NCI-H128 (cell line): ENCODE measurements around the gene RABL6.
"Not testable (repeated sequence)": the region's sequence is repeated elsewhere in the genome, so short reads cannot be mapped to it uniquely, and the experiment has no call there.

Experiments
- DNase-seq: peaks from one replicate; lab custom pipeline; 2025; ENCODE audit not compliant: unreplicated experiment; lab: John Stamatoyannopoulos, UW

Gene RABL6

DNA sequence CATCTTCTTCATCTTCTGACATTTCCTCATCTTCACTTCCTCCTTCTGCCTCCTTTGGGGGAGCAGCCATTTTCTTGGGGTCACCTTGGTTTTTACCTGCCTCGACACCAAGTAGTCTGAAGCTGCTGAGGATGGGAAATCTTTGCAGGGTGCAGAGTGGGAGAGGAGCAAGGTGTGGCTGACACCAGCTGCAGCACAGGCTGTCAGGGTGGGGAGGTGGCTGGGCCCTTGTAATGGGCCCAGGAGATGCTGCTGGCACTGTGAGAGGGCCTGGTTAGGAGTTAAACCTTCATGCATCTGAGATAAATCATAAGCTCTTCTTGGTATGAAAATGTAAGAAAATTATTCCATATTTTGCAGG lies 7.7 kb downstream of the RABL6 start:
- DNase-seq: no peak

DNA sequence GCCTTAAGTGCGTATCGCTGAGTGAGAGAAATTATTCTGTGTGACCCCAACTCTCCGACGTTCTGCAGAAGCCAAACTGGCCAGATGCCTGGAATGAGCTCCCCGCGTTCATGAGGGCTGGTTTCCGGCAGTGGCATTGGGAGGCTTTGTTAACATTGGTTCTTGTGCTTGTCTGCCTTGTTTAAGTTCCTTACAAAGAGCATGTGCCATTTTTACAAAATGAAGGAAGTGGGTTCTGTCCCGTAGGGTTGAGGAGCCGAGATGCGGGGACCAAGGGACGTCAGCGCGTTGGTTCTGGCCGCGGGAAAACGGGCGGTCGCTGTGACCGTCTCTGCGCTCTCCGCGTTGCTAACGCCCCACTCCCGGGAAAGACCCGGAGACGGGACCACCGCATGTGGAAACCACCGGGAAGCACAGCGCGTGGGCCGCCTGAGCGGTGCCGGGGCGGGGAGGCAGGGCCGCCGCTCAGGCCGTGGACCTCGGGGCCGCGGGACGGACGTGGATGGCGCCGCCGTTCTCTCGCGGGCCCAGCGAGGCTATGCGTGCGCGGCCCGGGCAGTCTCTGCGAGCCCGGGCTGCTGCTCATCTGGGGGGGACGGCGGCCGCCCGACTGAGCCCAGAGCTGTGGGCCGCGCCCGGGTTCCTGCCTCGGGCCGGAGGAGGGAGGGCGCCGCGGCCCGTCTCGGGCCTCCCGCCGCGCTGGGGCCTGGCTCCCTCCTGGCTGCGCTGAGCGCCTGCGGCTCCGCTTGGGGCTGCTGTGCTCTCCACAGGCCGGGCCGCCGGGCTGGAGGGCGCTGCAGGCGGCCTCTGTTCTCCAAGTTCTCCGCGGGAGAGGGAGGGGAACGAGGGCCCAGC lies 13.4 kb downstream of the RABL6 start:
- no peak for DNase-seq

DNA sequence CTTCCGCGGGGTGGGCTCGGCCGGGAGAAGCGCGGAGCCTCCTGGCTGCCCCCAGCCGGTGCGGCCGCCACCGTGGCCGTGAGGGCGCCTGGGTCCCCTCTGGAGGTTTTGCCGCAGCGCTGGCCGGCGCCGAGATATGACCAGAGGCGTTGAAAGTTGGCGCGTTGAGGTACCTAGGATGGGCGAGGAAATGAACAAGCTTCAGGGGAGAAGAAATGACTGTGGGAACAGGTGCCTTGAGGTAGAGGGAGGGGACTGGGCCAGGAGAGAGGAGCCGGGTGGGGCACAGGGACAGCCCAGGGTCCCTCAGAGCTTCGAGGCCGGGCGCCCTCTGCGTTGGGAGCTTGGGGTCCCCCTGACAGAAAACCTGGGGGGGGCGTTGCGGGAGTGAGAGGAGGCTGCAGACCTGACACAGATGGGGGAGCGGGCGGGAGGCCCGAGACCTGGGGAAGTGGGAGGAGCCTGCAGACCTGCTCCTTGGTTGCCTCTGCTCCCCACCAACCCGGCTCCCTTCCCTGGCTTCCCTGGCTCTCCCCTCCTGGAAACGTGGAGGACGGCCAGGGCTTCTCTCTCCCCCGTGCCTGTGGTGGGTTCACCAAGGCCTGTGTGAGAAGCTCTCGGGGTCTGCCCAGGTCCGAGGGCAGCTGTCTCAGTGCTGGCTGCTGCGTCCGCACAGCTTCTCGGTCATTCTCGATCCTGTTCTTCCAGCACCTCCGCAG lies 14.2 kb downstream of the RABL6 start:
- no peak for DNase-seq

DNA sequence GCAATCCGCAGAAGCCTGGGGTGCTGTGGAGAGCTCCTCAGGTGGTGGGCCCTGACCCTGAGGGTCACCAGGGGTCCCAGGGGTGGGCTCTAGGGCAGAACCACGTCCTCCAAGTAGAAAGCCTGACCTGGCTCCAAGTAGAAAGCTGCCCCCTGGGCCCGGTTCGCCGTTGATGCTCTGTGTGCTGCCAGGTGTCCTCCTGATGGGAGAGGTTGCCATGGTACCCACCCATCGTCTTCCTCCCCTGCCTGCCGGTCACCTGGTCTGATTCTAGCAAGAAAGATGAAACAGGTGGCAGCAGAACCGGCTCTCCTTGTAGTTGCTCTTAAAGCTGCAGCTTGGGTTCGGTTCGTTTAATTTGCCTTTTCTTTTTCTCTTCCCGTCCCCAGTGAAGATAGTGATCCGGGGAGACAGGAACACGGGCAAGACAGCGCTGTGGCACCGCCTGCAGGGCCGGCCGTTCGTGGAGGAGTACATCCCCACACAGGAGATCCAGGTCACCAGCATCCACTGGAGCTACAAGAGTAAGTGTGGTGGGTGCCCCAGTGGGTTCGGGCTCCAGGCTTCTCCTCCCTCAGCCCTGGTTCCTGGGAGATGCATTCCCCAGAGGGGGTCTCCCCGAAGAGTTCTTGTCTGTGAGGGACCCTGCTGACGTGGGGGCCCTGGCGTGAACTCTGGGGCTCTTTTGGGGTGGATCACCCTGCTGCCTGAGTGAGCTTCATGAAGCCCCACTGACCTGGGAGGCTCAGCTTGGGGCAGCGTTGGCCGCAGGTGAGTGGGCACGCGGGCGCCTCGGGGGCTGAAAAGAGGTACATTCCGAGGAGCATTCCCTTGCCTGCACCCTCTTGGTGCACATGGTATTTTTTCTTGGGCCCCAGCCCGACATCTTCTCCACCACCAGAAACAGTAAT lies 15.6 kb downstream of the RABL6 start:
- peak; percentile 33 for DNase-seq

DNA sequence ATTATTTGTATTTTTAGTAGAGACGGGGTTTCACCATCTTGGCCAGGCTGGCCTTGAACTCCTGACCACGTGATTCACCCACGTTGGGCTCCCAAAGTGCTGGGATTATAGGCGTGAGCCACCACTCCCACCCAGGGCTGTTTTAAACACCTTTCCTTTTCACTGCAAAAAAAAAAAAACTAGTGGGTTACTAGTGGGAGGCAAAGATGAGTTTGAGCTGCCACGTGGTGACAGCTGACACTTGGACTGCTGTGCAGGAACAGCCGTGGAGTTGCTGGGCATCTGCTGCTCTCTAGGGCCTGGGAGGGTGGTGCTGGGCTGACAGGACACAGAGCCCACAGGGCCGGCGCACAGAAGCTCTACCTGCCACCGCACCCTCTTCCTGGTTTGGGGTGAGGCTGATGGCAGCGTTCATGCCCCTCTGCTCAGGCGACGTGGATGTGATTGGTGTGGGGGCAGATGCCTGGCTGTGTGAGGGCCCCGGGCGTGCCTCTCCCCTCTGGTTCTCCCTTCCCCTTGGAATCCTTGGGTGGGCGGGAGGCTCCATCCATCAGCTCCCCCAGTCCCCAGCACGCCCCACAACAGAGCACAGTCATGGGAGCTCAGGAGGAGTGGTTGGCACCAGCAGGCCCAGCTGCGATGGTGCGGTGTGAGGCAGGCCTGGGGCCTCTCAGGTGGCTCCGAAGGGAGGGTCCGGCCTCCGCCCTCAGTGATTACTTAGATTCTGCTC lies 16.9 kb downstream of the RABL6 start:
- DNase-seq: no peak

DNA sequence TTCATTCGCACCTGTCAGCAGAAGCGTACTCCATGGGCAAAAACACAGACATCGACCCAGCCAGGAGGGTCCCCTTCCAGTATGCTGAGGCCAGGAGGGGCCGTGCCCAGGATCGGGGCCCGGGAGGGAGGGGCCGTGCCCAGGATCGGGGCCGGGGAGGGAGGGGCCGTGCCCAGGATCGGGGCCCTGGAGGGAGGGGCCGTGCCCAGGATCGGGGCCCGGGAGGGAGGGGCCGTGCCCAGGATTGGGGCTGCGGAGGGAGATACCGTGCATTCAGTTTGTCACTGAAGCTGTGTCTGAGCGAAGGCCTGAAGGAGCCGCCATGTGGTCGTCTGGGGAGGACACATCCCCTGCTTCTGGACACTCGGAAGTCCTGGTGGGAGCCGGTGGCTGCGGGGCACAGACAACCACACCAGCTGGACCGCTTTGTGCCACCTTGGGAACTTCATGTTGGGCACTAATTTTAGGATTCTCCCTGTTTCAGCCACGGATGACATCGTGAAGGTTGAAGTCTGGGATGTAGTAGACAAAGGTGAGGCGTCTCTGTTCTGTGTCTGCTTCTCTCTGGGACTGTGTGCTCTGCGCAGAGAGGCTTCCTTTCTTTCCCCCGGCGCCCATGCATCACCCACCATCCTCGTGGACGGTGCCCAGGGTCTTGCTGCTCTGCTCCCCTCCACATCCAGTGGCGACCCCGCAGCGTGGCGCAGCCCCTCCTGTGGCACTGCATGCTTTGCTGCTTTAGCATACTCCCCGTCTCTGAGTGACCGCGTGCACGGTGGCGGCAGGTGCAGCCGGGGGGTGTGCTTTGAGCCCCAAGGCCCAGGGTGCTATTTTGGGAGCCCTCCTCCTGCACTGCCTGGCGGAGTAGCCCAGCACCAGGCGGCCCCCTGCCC lies 17.8 kb downstream of the RABL6 start:
- no peak for DNase-seq

DNA sequence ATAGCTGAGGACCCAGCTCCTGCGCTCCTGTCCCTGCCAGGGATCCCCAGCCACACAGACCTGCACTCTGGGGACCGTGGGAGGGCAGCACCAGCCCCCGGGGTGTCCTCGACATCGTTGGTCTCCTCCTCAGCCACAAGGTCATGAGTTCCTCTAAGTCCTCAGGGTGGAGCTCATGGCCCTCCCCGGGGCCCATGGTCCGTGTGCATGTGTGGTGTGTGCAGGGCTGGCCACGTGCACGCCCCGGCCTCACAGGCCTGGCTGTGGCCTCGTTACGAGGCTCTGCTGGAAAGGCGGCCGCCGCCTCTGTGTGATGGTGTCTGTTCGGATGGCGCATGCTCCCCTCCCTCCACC lies 18.4 kb downstream of the RABL6 start:
- no peak for DNase-seq

DNA sequence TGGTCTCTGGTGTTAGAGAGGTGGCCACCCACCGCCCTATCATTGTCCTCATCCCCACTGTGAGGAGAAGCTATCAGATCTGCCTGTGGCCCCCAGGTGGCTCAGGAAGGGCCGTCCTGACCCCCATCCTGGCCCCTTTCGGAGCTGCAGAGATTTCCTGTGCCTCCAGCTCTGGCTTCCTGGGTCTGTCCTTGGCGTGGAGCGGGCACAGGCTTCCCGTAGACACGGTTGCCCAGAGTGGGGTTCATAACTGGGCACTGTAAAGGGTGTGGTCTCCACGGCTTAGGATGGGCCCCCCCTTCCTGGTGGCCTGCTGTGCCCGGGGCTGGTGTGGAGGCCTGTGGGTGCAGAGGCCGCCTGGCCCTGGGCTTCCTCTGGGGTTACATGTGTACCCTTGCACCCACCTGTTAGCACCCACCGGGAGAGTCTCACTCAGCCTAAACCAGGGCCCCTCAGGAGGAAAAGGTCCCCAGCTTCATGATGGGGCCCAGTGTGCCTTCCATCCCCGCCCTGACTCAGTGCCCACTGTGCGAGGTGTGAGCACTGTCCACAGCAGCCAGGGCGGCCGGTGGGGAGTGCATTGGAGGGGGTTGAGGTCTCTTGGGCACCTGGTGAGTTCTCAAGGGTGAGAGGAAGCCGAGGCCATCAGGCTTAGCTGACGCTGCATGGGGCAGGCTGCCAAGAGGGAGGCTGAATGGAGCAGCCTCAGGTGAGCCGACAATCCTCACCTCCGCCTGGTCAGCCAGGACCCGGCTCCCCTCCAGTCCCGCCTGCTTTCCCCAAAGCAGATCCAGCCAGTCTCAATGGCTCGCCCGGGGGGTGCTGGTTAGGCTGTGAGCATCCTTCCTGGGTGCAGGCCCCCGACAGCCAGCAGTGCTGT lies 19.2 kb downstream of the RABL6 start:
- no peak for DNase-seq

DNA sequence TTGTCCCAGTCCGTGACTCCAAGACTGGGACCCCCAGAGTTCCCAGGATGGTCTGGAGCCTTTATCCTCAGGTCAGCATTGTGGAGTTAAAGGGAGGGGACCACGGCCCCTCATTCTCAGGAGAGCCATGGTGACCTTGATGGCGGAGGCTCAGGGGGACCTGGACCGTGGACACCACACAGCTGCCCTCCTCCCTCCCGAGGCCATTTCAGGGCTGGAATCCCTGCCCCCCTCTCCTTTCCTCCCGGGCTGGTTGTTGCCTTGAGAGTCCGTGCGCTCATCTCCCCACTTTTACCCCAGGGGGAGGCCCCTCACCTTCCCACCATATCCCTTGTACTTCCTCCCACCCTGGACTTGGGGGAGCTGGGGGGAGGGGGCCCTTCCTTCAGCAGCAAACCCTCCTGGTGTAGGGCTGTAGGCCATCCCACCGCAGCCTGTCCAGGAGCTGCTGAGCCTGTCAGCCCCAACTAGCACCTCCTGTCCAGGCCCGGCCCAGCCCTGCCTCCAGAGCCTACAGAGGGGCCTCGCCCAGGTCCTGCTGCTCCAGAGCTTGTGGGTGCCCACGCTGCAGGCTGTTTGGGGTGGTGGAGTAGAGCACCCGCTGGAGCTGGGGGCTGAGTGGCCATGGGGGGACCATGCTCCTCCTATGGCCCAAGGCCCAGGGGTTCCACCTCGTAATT lies 20.2 kb downstream of the RABL6 start:
- no peak for DNase-seq

DNA sequence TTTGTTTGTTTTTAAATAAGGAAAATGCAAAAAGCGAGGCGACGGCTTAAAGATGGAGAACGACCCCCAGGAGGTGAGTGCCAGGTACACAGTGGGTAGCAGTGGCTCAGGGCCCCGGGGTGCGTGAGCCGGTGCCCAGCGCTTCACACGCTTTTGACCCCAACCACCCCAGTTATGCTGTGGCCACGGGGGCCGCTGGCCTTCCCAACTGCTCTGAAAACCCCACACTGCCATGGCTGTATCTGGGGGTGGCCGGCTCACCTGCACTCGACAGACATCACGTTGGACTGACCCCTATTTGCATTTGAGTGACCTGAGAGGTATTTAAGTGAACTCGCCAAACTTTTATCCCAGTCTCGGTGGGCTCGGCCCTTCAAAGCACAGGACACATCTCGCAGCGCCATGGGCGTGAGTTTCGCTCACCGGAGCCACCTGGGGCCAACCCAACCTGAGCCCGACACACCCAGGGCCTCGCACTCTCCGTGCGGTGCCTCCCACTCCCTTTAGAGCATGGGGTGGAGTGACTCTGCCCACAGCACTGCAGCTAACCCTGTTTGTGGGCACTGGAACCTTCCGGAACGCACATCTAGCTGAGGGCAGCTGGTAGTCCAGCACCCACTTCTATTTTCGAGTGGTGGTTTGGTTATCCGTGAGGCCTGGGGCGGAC lies 20.9 kb downstream of the RABL6 start:
- no peak for DNase-seq

DNA sequence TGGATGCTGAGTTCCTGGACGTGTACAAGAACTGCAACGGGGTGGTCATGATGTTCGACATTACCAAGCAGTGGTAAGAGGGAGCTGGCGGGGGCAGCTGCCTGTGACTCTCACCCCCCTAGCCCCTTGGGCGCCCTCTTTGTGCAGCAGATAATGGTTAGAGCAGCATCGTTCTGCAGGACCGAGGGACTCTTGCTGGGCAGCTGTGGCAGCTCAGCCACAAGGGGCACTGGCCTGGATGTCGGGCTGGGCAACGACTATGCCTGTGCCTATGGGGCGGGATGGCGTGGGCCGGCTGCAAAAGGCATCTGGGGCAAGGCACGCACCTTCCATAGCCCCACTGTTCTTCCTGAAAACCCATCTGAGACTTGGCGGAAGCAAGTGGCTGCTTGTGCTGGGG lies 21.7 kb downstream of the RABL6 start:
- DNase-seq: no peak

DNA sequence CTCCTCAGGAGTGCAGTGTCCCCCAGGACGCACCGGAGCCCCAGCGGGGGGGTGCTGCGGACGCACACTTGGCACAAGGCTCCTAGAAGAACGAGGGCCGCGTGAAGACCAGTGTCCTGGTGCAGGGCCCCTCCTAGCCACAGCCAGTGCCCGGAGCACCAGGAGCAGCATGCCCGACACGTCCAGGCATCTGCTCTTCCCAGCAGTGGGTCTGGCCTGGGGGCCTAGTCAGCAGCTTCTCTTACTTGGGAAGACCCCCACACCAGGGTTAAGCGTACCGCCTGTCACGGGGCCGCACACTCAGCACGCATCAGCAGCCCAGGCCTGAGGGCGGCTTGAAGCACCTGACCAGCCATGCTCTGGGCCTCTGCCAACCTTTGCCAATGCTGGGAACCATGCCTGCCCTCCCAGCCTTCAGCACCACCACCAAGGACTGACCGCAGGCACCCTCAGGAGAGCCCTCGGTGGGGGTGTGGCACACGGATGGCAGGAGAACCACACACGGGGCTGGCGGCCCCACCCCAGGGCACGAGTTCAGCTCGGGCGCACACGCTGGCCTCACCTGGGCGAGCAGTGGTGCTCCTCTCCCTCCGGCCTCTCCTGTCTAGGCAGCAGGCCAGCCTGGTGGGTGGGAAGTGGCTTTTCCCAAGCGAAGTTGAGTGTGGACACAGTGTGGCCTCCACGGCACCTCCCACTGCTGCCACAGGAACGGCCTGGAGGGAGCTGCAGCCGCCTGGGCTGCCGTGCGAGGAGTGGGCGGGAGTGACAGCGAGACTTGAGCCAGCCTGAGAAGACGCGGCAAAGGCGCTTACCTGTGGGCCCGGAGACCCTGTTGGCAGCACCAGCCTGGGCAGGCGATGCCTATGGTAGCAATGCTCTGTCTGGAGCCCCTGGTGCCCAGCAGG lies 22.5 kb downstream of the RABL6 start:
- no peak for DNase-seq

DNA sequence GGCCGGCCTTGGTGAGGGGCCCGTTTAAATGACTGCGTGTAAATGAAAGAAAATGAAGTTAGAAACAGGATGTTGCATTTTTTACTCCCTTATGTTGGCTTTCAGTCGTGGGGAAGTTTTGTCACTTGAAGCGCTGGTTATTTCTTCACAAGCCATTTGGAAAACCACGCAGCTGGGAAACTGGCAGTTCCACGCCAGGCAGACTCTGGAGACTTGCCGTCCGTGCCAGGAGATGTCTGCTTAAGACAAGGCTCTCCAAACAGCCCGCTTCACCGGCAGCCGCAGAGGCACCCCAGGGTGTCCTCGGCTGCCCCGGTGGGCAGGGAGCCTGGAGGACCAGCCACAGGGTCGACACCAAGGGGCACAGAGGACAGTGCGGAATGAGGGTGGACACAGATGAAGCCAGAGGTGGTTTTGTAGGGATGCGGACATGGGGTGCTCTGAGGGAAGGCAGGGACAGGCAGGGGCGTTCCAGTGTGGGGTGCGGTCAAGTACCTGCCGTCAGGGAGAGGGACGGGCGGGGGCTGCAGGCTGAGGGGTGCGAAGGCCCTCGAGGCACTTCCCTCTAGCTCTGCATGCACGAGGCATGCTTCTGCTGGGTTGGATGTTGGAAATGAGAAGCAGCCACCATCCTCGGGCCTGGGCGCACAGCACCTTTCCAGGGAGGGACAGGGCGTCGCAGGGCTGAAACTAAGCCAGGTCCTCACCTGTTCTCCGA lies 23.4 kb downstream of the RABL6 start:
- DNase-seq: no peak

DNA sequence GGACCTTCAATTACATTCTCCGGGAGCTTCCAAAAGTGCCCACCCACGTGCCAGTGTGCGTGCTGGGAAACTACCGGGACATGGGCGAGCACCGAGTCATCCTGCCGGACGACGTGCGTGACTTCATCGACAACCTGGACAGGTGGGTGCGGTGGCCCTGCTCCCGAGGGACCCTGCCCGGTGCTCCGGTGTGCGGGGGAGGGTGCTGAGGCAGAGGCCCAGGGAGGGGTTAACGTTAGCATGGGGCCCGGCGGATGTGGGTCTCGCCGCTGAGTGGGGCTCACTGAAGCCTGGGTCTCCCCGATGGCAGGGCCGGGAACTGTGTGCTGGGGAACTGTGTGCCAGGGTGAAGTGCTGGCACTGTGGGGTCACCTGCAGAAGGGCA lies 24.0 kb downstream of the RABL6 start:
- DNase-seq: no peak

DNA sequence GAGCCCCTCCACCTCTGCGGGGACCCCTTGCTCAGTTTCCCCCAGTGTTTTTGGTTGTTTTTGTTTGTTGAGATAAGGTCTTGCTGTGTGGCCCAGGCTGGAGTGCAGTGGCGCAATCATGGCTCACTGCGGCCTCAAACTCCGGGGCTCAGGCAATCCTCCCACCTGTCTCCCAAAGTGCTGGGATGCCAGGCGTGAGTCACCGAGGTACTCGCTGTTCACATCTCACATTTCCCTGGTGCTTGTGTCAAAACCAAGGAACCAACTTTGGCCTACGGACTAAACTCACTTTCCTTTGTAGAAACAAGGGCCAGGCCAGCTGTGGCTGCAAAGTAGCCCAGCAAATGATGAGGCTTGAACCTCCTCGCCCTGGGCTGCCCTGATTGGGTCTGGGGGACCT lies 24.8 kb downstream of the RABL6 start:
- DNase-seq: no peak

DNA sequence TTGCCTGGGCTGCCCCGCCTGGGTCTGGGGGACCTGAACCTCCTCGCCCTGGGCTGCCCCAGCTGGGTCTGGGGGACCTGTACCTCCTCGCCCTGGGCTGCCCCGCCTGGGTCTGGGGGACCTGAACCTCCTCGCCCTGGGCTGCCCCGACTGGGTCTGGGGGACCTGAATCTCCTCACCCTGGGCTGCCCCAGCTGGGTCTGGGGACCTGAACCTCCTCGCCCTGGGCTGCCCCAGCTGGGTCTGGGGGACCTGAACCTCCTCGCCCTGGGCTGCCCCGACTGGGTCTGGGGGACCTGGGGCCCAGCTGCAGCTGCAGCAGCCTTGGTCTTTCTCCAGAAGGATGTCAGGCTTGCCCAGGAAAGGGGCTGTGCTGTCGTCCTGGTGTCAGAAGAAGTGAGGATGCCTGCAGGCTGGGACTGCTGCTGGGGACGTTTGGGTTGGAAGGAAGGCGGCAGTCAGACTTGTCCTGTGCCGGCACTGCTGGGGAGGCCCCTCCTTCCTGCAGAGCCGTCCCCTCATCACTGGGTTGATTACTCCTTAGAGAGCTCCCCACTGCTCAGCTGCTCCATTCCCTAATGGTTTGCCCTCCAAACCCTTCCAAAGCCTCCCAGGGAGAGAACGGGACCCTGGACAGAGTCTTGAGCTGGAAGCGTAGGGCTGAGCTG lies 25.8 kb downstream of the RABL6 start:
- not testable (repeated sequence) for DNase-seq
